K562 (cell line): ENCODE results near the gene NARF. TPM values are rescaled to one million over a fixed set of nuclear protein-coding genes. Genes with fewer than 3 reads are reported as not detected.

Source experiments
- ARID4B ChIP-seq: sonication (generic); formaldehyde crosslinking; IDR thresholded peaks from 2 replicates; pipeline ENCODE4 v1.8.0; 2022; ENCODE audit warnings: mild to moderate bottlenecking, missing genetic modification reagents
- CREB1 ChIP-seq, 2 experiments: sonication (generic) in 1 of 2; formaldehyde crosslinking in 1 of 2; IDR thresholded peaks; 2 replicates each; pipeline versions ENCODE4 v1.6.1 to v1.8.0; 2012 to 2022; ENCODE audit warnings: inconsistent platforms in 1 of 2, mild to moderate bottlenecking in 1 of 2, missing genetic modification reagents in 1 of 2, moderate library complexity in 1 of 2
- FOXP1 ChIP-seq: sonication (generic); formaldehyde crosslinking; IDR thresholded peaks from 2 replicates; pipeline ENCODE4 v1.8.0; 2022; ENCODE audit warnings: mild to moderate bottlenecking, missing genetic modification reagents
- HBP1 ChIP-seq: fragments of 450-650 bp; formaldehyde crosslinking; IDR thresholded peaks from 2 replicates; pipeline ENCODE4 v1.4.0; 2022; ENCODE audit warnings: missing genetic modification characterization
- MIER1 ChIP-seq: fragments of 450-650 bp; IDR thresholded peaks from 2 replicates; pipeline ENCODE4 v1.6.1; 2016; ENCODE audit warnings: antibody characterized with exemption, mild to moderate bottlenecking, low read depth
- SMARCC2 ChIP-seq: fragments of 450-650 bp; IDR thresholded peaks from 2 replicates; pipeline ENCODE4 v1.6.1; 2017; ENCODE audit warnings: antibody characterized with exemption, moderate library complexity, mild to moderate bottlenecking, low read depth
- SUPT5H ChIP-seq: fragments of 450-650 bp; IDR thresholded peaks from 2 replicates; pipeline ENCODE4 v1.6.1; 2016
- TFAM ChIP-seq: fragments of 250-450 bp; sonication (Bioruptor Pico); conservative IDR thresholded peaks from 2 replicates; pipeline ENCODE4 v1.5.0; 2021; ENCODE audit warnings: mild to moderate bottlenecking, moderate library complexity
- polyA plus RNA-seq, 8 experiments: library from polyadenylated mRNA; depleted of rRNA in 4 of 8; stranded (reverse) in 5 of 8; unstranded in 3 of 8; fragments of >200 nt; fragmentation: Nextera tagmentation in 2 of 8; fragmentation: Illumina TruSeq in 1 of 8; extraction: Ambion mirVana in 2 of 8; extraction: Trizol in 1 of 8; gene quantifications; 2 replicates each; pipeline versions ENCODE4 v1.2.1 to v1.2.3, GENCODE V29; 2011 to 2014; ENCODE audit warnings: inconsistent platforms in 1 of 8, missing spikeins in 1 of 8
- total RNA-seq, 7 experiments: library from RNA; depleted of rRNA in 6 of 7; stranded (reverse); fragments of >200 nt in 6 of 7; fragmentation: Illumina TruSeq in 2 of 7; extraction: Trizol in 2 of 7; gene quantifications; 2 replicates each; pipeline versions ENCODE4 v1.2.1 to v1.2.3, GENCODE V29; 2011 to 2021; ENCODE audit warnings: low replicate concordance in 1 of 7

NARF gene
- total and polyA plus RNA-seq, 9 of the 15 experiments (the other 6 are each of a cell fraction or from before 2014, with no cell fraction given): 60.4 to 423 (median 132) TPM

DNA sequence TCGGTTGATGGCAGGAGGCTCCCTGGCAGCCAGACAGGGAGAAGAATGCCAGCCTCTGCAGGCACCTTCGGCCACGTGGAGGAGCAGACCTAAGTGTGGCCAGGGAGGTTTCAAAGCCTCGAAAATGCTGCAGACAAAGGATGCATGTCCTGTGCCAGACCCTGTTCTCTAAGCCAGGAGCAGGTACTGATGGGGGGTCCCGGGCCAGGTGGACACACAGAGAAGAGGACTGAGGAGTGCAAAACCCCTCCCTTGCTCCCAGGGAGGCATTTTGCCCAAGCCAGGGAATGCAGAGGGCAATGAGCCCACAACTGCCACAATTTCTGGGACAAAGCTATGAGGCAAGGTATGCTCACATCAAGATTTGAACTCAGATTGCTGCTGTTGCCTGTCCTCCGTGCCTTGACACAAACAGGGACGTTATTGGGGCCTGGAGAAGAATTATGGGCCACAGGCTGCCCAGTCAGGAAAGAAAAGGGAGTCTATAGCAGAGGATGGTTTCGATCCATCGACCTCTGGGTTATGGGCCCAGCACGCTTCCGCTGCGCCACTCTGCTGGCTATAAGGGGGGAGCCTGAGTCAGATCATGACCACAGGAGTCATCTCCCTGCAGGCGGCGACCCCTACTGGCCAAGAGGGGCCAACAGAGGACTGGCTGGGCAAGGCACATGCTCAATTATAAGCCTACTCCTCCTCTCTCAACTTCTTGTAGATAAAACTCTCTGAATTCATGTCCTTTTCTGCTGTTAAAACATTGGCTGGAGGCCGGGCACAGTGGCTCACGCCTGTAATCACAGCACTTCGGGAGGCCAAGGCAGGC is 35.9 kb downstream of the NARF start (continued):
- TF ChIP-seq CREB1 (IDR thresholded peaks at IDR 0.05): peak; percentile 34; the same call in 1 of the 2 replicates
- peak; percentile 67; the same call in 1 of the 2 replicates for TF ChIP-seq CREB1 (CRISPR knock-in tag; IDR thresholded peaks at IDR 0.05)
- TF ChIP-seq ARID4B (CRISPR knock-in tag): peak; percentile 84
- TF ChIP-seq SUPT5H: no peak
- TF ChIP-seq FOXP1 (CRISPR knock-in tag): no peak; the same call in 1 of the 2 replicates
- peak; percentile 69 for TF ChIP-seq HBP1 (CRISPR knock-in tag)
- TF ChIP-seq SMARCC2: no peak
- TF ChIP-seq TFAM (CRISPR knock-in tag): no peak
- TF ChIP-seq MIER1: no peak
